GM19043 (cell line): ENCODE measurements around the gene TUBB2B.

ENCODE experiments used
- ATAC-seq: cut with Tn5 transposase; IDR thresholded peaks from one replicate; pipeline ENCODE4 v1.9.1; 2021; ENCODE audit warnings: low read depth; ENCODE audit not compliant: unreplicated experiment

TUBB2B gene

GRCh38 chr6:3227363-3228045, at the start of gene TUBB2B:
TSS of gene TUBB2B (minus strand) at chr6:3227653. CDS start at chr6:3227543, 110 bp downstream.
- no peak for ATAC-seq

- ATAC-seq, result no peak
Observed at GRCh38 chr6:3277251-3277650, 49.8 kb upstream of the TUBB2B start.

- no peak for ATAC-seq
Observed at GRCh38 chr6:3276174-3277167, 49.0 kb upstream of the TUBB2B start.

GRCh38 chr6:3273707-3274521, 46.5 kb upstream of the TUBB2B start:
- ATAC-seq, result no peak

GRCh38 chr6:3272911-3273547, 45.6 kb upstream of the TUBB2B start:
- ATAC-seq, result no peak

- ATAC-seq, result no peak
Observed at GRCh38 chr6:3271756-3272155, 44.3 kb upstream of the TUBB2B start.

- ATAC-seq, result no peak
Observed at GRCh38 chr6:3270258-3270657, 42.8 kb upstream of the TUBB2B start.

GRCh38 chr6:3269281-3269975, 42.0 kb upstream of the TUBB2B start:
- no peak for ATAC-seq

GRCh38 chr6:3268680-3269079, 41.2 kb upstream of the TUBB2B start:
- ATAC-seq, result no peak

GRCh38 chr6:3267162-3267561, 39.7 kb upstream of the TUBB2B start:
- ATAC-seq, result no peak

- no peak for ATAC-seq
Observed at GRCh38 chr6:3266170-3266569, 38.7 kb upstream of the TUBB2B start.

GRCh38 chr6:3265671-3266070, 38.2 kb upstream of the TUBB2B start:
- ATAC-seq, result no peak

GRCh38 chr6:3264356-3264755, 36.9 kb upstream of the TUBB2B start:
- ATAC-seq, result no peak

- no peak for ATAC-seq
Observed at GRCh38 chr6:3263096-3263495, 35.6 kb upstream of the TUBB2B start.

- no peak for ATAC-seq
Observed at GRCh38 chr6:3261921-3262320, 34.5 kb upstream of the TUBB2B start.

- no peak for ATAC-seq
Observed at GRCh38 chr6:3261518-3261820, 34.0 kb upstream of the TUBB2B start.

- ATAC-seq, result no peak
Observed at GRCh38 chr6:3260772-3261517, 33.5 kb upstream of the TUBB2B start.

GRCh38 chr6:3260296-3260695, 32.8 kb upstream of the TUBB2B start:
- no peak for ATAC-seq

- ATAC-seq, result peak; percentile 28
Observed at GRCh38 chr6:3259491-3259958, 32.1 kb upstream of the TUBB2B start.
